Kidney (tissue), 14 donors: ENCODE results near the gene FNBP1. TPM values are rescaled to one million over a fixed set of nuclear protein-coding genes. Genes with fewer than 3 reads are reported as not detected.
A peak's percentile ranks its signal among the peaks of the same experiment; 100 is the strongest.

ENCODE experiments used
- DNase-seq, 5 donors: peaks; one replicate each; pipeline ENCODE4 v3.0.0-alpha.2; 2013 to 2020
- FAIRE-seq: peaks from 2 replicates; lab custom pipeline; 2012; peaks lifted over from hg19 to GRCh38; lab: Jason Lieb, UNC
- H3K27ac ChIP-seq, 2 donors: one replicate each; pipeline ENCODE4 v1.7.0; 2013; ENCODE audit warnings: low read depth in 2 of 2, low read length in 2 of 2, inconsistent platforms in 1 of 2
- H3K27me3 ChIP-seq: one replicate; pipeline ENCODE4 v1.7.1; 2013; ENCODE audit warnings: low read length, inconsistent platforms; ENCODE audit not compliant: control insufficient read depth, insufficient read depth
- H3K36me3 ChIP-seq, 3 donors: one replicate each; pipeline versions ENCODE4 v1.7.0 to v1.7.1; 2013; ENCODE audit warnings: low read length in 3 of 3, control low read depth in 1 of 3, inconsistent platforms in 1 of 3; ENCODE audit not compliant: insufficient read depth in 3 of 3, control insufficient read depth in 2 of 3
- H3K4me1 ChIP-seq, 3 donors: one replicate each; pipeline versions ENCODE4 v1.7.0 to v1.7.1; 2013; ENCODE audit warnings: low read length in 3 of 3, inconsistent platforms in 1 of 3, low read depth in 1 of 3; ENCODE audit not compliant: control insufficient read depth in 2 of 3, insufficient read depth in 2 of 3
- H3K4me3 ChIP-seq, 3 donors: one replicate each; pipeline versions ENCODE4 v1.7.0 to v1.8.1; 2013; ENCODE audit warnings: low read length in 3 of 3, control low read depth in 1 of 3, inconsistent platforms in 1 of 3
- H3K9ac ChIP-seq, 3 donors: one replicate each; pipeline versions ENCODE4 v1.7.0 to v1.7.1; 2013; ENCODE audit warnings: low read length in 3 of 3, control low read depth in 1 of 3, inconsistent platforms in 1 of 3
- H3K9me3 ChIP-seq, 3 donors: one replicate each; pipeline versions ENCODE4 v1.7.0 to v1.7.1; 2013; ENCODE audit warnings: low read length in 3 of 3, control low read depth in 1 of 3, inconsistent platforms in 1 of 3; ENCODE audit not compliant: control insufficient read depth in 2 of 3, insufficient read depth in 1 of 3
- CTCF ChIP-seq: IDR thresholded peaks from 3 replicates; pipeline ENCODE4 v1.5.1; 2012; ENCODE audit warnings: mild to moderate bottlenecking, moderate library complexity, borderline replicate concordance; ENCODE audit not compliant: insufficient read depth; ENCODE audit errors: extremely low read depth
- intact Hi-C: fragments of 100-400 bp; cut with DNase I; formaldehyde crosslinking; loops from one replicate; pipeline ENCODE4 v1.11.1; 2022
- polyA plus RNA-seq: library from polyadenylated mRNA; stranded (reverse); fragments of 350-450 nt; fragmentation: Illumina TruSeq; extraction: RNeasy Lipid Tissue Mini Kit (QIAGEN cat#74804); gene quantifications from one replicate; pipeline ENCODE4 v1.2.3, GENCODE V29; 2014; ENCODE audit warnings: low read depth, low replicate concordance; ENCODE audit not compliant: insufficient read depth
- total RNA-seq: library from RNA; stranded (reverse); fragmentation: NEBNext Ultra II Directional; extraction: Animal tissue kit (Norgen Biotek cat#: 25700); gene quantifications from one replicate; pipeline ENCODE4 v1.2.1, GENCODE V29; 2021
- donor health status: control.
- donor health status: control.
- donor health status: control.
- donor health status: control.
- donor health status: control.
- donor health status: DM: yes; HTN: yes; CAD: no.
- donor health status: Normal renal cell carcinoma (clear cell type).

Gene FNBP1
- total and polyA plus RNA-seq, 2 donors from 2014 or later, result 9.7 to 51.7 TPM

GRCh38 chr9:129904734-129905133 lies 138.3 kb downstream of the FNBP1 start:
- Histone ChIP-seq H3K27ac (no peak overlapping the region), H3K27me3 (no peaks in the 10 kb centered on the region), H3K9me3 (no peaks in the 10 kb centered on the region), H3K4me1 (no peaks in the 10 kb centered on the region), H3K9ac (no peak overlapping the region), H3K36me3 (peaks cover 8 to 17% (median 9%) of the 10 kb centered on the region in 3 donors), H3K4me3 (no peak overlapping the region)
- TF ChIP-seq CTCF, result no peak
- DNase-seq (no peak), FAIRE-seq (peak; percentile 61)
- intact Hi-C loops, result no loop called here

GRCh38 chr9:129902740-129903134 lies 140.3 kb downstream of the FNBP1 start:
- no peak for TF ChIP-seq CTCF
- DNase-seq (no peak), FAIRE-seq (no peak)
- no peak overlapping the region for H3K27ac ChIP-seq
- H3K27me3 ChIP-seq, result no peaks in the 10 kb centered on the region
- peaks cover 8 to 16% (median 9%) of the 10 kb centered on the region in 3 donors for H3K36me3 ChIP-seq
- H3K4me1 ChIP-seq, result no peaks in the 10 kb centered on the region
- intact Hi-C loops, result no loop called here
- H3K9me3 ChIP-seq, result no peaks in the 10 kb centered on the region
- H3K9ac ChIP-seq, result no peak overlapping the region
- H3K4me3 ChIP-seq, result no peak overlapping the region

- Histone ChIP-seq H3K4me1 (no peaks in the 10 kb centered on the region), H3K27ac (no peak overlapping the region), H3K36me3 (peaks cover 5 to 16% (median 7%) of the 10 kb centered on the region in 3 donors), H3K27me3 (no peaks in the 10 kb centered on the region), H3K4me3 (no peak overlapping the region), H3K9me3 (no peaks in the 10 kb centered on the region), H3K9ac (no peak overlapping the region)
- intact Hi-C loops, result no loop called here
- DNase-seq (no peak), FAIRE-seq (no peak)
- no peak for TF ChIP-seq CTCF
Observed at GRCh38 chr9:129901993-129902739, 140.8 kb downstream of the FNBP1 start.
